ENCODE measurements around the gene DBF4B.
"Not testable (repeated sequence)": the region's sequence is repeated elsewhere in the genome, so short reads cannot be mapped to it uniquely, and the experiment has no call there.

Gene DBF4B

GRCh38 chr17:44708401-44709263, at the start of gene DBF4B:
Gene DBF4B, plus strand, starts transcription at chr17:44708665. Its CDS starts 156 bp downstream, at chr17:44708821.
- peaks cover 7% of the 10 kb centered on the region for H3K27me3 Mint-ChIP-seq (ENCODE audit: low read depth)
- peaks cover 5% of the 10 kb centered on the region for H3K4me1 Mint-ChIP-seq (ENCODE audit: low read depth)
- H3K36me3 Mint-ChIP-seq (ENCODE audit: low read depth): peaks cover 2% of the 10 kb centered on the region
- peak; percentile 83 for DNase-seq (ENCODE audit: low spot score)
- no peaks in the 10 kb centered on the region for H3K9me3 Mint-ChIP-seq
- H3K4me3 Mint-ChIP-seq: no peak within 1 kb of the TSS
- H3K27ac Mint-ChIP-seq: no peak within 1 kb of the TSS

- no peak overlapping the region for H3K4me3 Mint-ChIP-seq
- peaks cover 3% of the 10 kb centered on the region for H3K4me1 Mint-ChIP-seq (ENCODE audit: low read depth)
- H3K36me3 Mint-ChIP-seq (ENCODE audit: low read depth): peaks cover 2% of the 10 kb centered on the region
- no peak overlapping the region for H3K27ac Mint-ChIP-seq
- DNase-seq (ENCODE audit: low spot score): no peak
- H3K9me3 Mint-ChIP-seq: no peaks in the 10 kb centered on the region
- peaks cover 29% of the 10 kb centered on the region for H3K27me3 Mint-ChIP-seq (ENCODE audit: low read depth)
These were observed 46.6 kb upstream of the DBF4B start for GRCh38 chr17:44661835-44662234.

GRCh38 chr17:44663095-44663494, 45.4 kb upstream of the DBF4B start:
- H3K36me3 Mint-ChIP-seq (ENCODE audit: low read depth): no peaks in the 10 kb centered on the region
- H3K27ac Mint-ChIP-seq: no peak overlapping the region
- H3K4me3 Mint-ChIP-seq: no peak overlapping the region
- H3K27me3 Mint-ChIP-seq (ENCODE audit: low read depth): peaks cover 25% of the 10 kb centered on the region
- DNase-seq (ENCODE audit: low spot score): no peak
- H3K9me3 Mint-ChIP-seq: no peaks in the 10 kb centered on the region
- no peaks in the 10 kb centered on the region for H3K4me1 Mint-ChIP-seq (ENCODE audit: low read depth)

GRCh38 chr17:44664867-44665266, 43.6 kb upstream of the DBF4B start:
- DNase-seq (ENCODE audit: low spot score): no peak
- Mint-ChIP-seq H3K36me3 (ENCODE audit: low read depth) (no peaks in the 10 kb centered on the region), H3K27me3 (ENCODE audit: low read depth) (peaks cover 19% of the 10 kb centered on the region), H3K27ac (no peak overlapping the region), H3K9me3 (no peaks in the 10 kb centered on the region), H3K4me1 (ENCODE audit: low read depth) (no peaks in the 10 kb centered on the region), H3K4me3 (no peak overlapping the region)

GRCh38 chr17:44666006-44666405, 42.5 kb upstream of the DBF4B start:
- H3K9me3 Mint-ChIP-seq: no peaks in the 10 kb centered on the region
- no peak overlapping the region for H3K4me3 Mint-ChIP-seq
- no peaks in the 10 kb centered on the region for H3K36me3 Mint-ChIP-seq (ENCODE audit: low read depth)

GRCh38 chr17:44672479-44673093, 35.9 kb upstream of the DBF4B start:
- Mint-ChIP-seq H3K4me3 (no peak overlapping the region), H3K9me3 (no peaks in the 10 kb centered on the region), H3K27me3 (ENCODE audit: low read depth) (peaks cover under 1% of the 10 kb centered on the region), H3K27ac (no peak overlapping the region), H3K36me3 (ENCODE audit: low read depth) (no peaks in the 10 kb centered on the region), H3K4me1 (ENCODE audit: low read depth) (no peaks in the 10 kb centered on the region)
- no peak for DNase-seq (ENCODE audit: low spot score)

More at GRCh38 chr17:44666006-44666405, 42.5 kb upstream of the DBF4B start:
- no peak for DNase-seq (ENCODE audit: low spot score)
- no peaks in the 10 kb centered on the region for H3K4me1 Mint-ChIP-seq (ENCODE audit: low read depth)
- H3K27me3 Mint-ChIP-seq (ENCODE audit: low read depth): peaks cover 19% of the 10 kb centered on the region
- no peak overlapping the region for H3K27ac Mint-ChIP-seq

GRCh38 chr17:44673893-44674292, 34.6 kb upstream of the DBF4B start:
- peaks cover 9% of the 10 kb centered on the region for H3K36me3 Mint-ChIP-seq (ENCODE audit: low read depth)
- H3K4me1 Mint-ChIP-seq (ENCODE audit: low read depth): no peaks in the 10 kb centered on the region
- no peak overlapping the region for H3K4me3 Mint-ChIP-seq
- H3K9me3 Mint-ChIP-seq: no peaks in the 10 kb centered on the region
- H3K27ac Mint-ChIP-seq: no peak overlapping the region
- no peaks in the 10 kb centered on the region for H3K27me3 Mint-ChIP-seq (ENCODE audit: low read depth)
- no peak for DNase-seq (ENCODE audit: low spot score)

GRCh38 chr17:44677136-44677535, 31.3 kb upstream of the DBF4B start:
- Mint-ChIP-seq H3K4me3 (no peak overlapping the region), H3K27me3 (ENCODE audit: low read depth) (no peaks in the 10 kb centered on the region), H3K36me3 (ENCODE audit: low read depth) (peaks cover 21% of the 10 kb centered on the region), H3K9me3 (no peaks in the 10 kb centered on the region), H3K4me1 (ENCODE audit: low read depth) (no peaks in the 10 kb centered on the region), H3K27ac (no peak overlapping the region)
- DNase-seq (ENCODE audit: low spot score): no peak

- not testable (repeated sequence) for H3K27ac Mint-ChIP-seq; DNase-seq (ENCODE audit: low spot score); H3K4me3 Mint-ChIP-seq
These were observed 25.2 kb upstream of the DBF4B start for GRCh38 chr17:44683303-44683702.

GRCh38 chr17:44687756-44688155, 20.7 kb upstream of the DBF4B start:
- Mint-ChIP-seq H3K36me3 (ENCODE audit: low read depth) (peaks cover 20% of the 10 kb centered on the region), H3K4me3 (no peak overlapping the region), H3K27ac (no peak overlapping the region), H3K27me3 (ENCODE audit: low read depth) (no peaks in the 10 kb centered on the region), H3K4me1 (ENCODE audit: low read depth) (peaks cover 26% of the 10 kb centered on the region), H3K9me3 (no peaks in the 10 kb centered on the region)
- DNase-seq (ENCODE audit: low spot score): no peak

More at GRCh38 chr17:44683303-44683702, 25.2 kb upstream of the DBF4B start:
- not testable (repeated sequence) for H3K4me1 Mint-ChIP-seq (ENCODE audit: low read depth); H3K9me3 Mint-ChIP-seq; H3K27me3 Mint-ChIP-seq (ENCODE audit: low read depth)
- peaks cover 32% of the 10 kb centered on the region for H3K36me3 Mint-ChIP-seq (ENCODE audit: low read depth)

GRCh38 chr17:44688200-44688599, 20.3 kb upstream of the DBF4B start:
- H3K9me3 Mint-ChIP-seq: no peaks in the 10 kb centered on the region
- no peak for DNase-seq (ENCODE audit: low spot score)
- H3K27me3 Mint-ChIP-seq (ENCODE audit: low read depth): no peaks in the 10 kb centered on the region
- peaks cover 26% of the 10 kb centered on the region for H3K4me1 Mint-ChIP-seq (ENCODE audit: low read depth)
- peak overlapping the region; percentile 99 for H3K4me3 Mint-ChIP-seq
- H3K27ac Mint-ChIP-seq: no peak overlapping the region
- H3K36me3 Mint-ChIP-seq (ENCODE audit: low read depth): peaks cover 18% of the 10 kb centered on the region

GRCh38 chr17:44688675-44689476, 19.6 kb upstream of the DBF4B start:
- no peak for DNase-seq (ENCODE audit: low spot score)
- Mint-ChIP-seq H3K4me1 (ENCODE audit: low read depth) (peaks cover 24% of the 10 kb centered on the region), H3K4me3 (peak overlapping the region; percentile 99), H3K9me3 (no peaks in the 10 kb centered on the region), H3K27me3 (ENCODE audit: low read depth) (no peaks in the 10 kb centered on the region), H3K27ac (peak overlapping the region; percentile 97), H3K36me3 (ENCODE audit: low read depth) (peaks cover 11% of the 10 kb centered on the region)

GRCh38 chr17:44689477-44690217, 18.8 kb upstream of the DBF4B start, which contains the start of gene CCDC43:
Gene CCDC43, minus strand, starts transcription at chr17:44689776. Its CDS starts 23 bp downstream, at chr17:44689753.
- H3K27ac Mint-ChIP-seq: peak within 1 kb of the TSS; percentile 97
- H3K36me3 Mint-ChIP-seq (ENCODE audit: low read depth): peaks cover 7% of the 10 kb centered on the region
- DNase-seq (ENCODE audit: low spot score): peak; percentile 93
- peaks cover 24% of the 10 kb centered on the region for H3K4me1 Mint-ChIP-seq (ENCODE audit: low read depth)
- H3K4me3 Mint-ChIP-seq: peak within 1 kb of the TSS; percentile 99
- no peaks in the 10 kb centered on the region for H3K9me3 Mint-ChIP-seq
- no peaks in the 10 kb centered on the region for H3K27me3 Mint-ChIP-seq (ENCODE audit: low read depth)

All from T-helper 2 cell treated with Interferon-gamma antibody and Interleukin-4, amounts not matched to agents 5 μg/mL and 100 μg/mL, for 36 hours (primary cell).